Dedifferentiated amniotic fluid mesenchymal stem cell (primary cell): Measurements from ENCODE around the gene HECA.
"Not testable (repeated sequence)": the region's sequence is repeated elsewhere in the genome, so short reads cannot be mapped to it uniquely, and the experiment has no call there.

Experiments
- DNase-seq: peaks from one replicate; pipeline ENCODE4 v3.0.0-alpha.2; 2016; ENCODE audit errors: extremely low spot score

HECA gene

DNA sequence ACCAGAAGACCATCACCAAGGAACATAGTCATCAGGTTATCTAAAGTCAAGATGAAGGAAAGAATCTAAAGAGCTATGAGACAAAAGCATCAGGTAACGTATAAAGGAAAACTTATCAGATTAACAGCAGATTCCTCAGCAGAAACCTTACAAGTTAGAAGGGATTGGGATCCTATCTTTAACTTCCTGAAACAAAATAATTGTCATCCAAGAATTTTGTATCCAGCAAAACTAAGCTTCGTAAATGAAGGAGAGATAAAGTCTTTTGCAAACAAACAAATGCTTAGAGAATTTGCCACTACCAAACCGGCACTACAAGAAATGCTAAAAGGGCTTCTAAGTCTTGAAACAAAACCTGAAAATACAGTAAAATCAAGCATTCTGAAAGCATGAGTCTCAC is 71.0 kb downstream of the HECA start:
- DNase-seq = no peak

- DNase-seq = not testable (repeated sequence)
Observed at GRCh38 chr6:139210766-139211165, 75.9 kb downstream of the HECA start.

GRCh38 chr6:139212460-139212859 is 77.6 kb downstream of the HECA start:
- not testable (repeated sequence) for DNase-seq

DNA sequence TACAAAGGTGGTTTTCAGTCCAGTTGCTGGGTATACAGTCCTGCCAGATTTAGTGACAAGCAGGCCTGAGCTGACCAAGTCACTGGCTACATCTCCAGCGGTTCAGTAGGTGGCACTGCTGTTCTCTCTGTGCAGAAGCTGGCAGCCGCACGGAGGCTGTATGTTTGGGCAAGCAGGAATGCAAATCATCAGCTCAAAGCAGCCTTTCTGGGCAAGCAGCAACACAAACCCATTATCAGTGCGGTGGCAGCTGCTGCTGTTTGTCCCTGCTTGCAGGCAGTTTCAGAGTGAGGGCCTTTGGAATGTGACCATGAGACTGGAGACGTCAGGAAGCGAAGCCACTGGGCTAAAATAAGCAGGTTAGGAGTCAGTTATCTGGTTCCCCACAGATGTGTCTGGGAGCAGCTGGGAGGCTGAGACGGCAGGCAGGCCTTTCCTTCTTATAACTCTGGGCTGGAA is 84.4 kb downstream of the HECA start:
- DNase-seq = peak; percentile 90

GRCh38 chr6:139219746-139220145 is 84.9 kb downstream of the HECA start:
- no peak for DNase-seq

GRCh38 chr6:139228387-139228786 is 93.5 kb downstream of the HECA start:
- not testable (repeated sequence) for DNase-seq
